Jurkat, Clone E6-1 (cell line): ENCODE data around the gene SNCA.

Experiments
- DNase-seq: peaks from one replicate; pipeline ENCODE4 v3.0.0-alpha.2; 2011; ENCODE audit warnings: low read depth, low spot score
- H3K4me3 ChIP-seq: 2 replicates; pipeline ENCODE4 v1.5.1; 2011; ENCODE audit warnings: mild to moderate bottlenecking, low read length, control low read depth, moderate library complexity

SNCA gene

GRCh38 chr4:89823416-89823815 lies 13.5 kb downstream of the SNCA start:
- H3K4me3 ChIP-seq = no peak overlapping the region
- no peak for DNase-seq

GRCh38 chr4:89821612-89822011 lies 15.3 kb downstream of the SNCA start:
- H3K4me3 ChIP-seq = no peak overlapping the region
- no peak for DNase-seq

- DNase-seq = no peak
- H3K4me3 ChIP-seq = no peak overlapping the region
These were observed 17.0 kb downstream of the SNCA start for GRCh38 chr4:89820010-89820409.

- no peak overlapping the region for H3K4me3 ChIP-seq
- DNase-seq = no peak
These were observed 22.6 kb downstream of the SNCA start for GRCh38 chr4:89814362-89814761.

- DNase-seq = no peak
These were observed 23.8 kb downstream of the SNCA start for GRCh38 chr4:89813197-89813596.

GRCh38 chr4:89807441-89808140 lies 29.4 kb downstream of the SNCA start:
- no peak for DNase-seq

More at GRCh38 chr4:89813197-89813596, 23.8 kb downstream of the SNCA start:
- no peak overlapping the region for H3K4me3 ChIP-seq

GRCh38 chr4:89805297-89805696 lies 31.7 kb downstream of the SNCA start:
- DNase-seq = no peak
- no peak overlapping the region for H3K4me3 ChIP-seq

More at GRCh38 chr4:89807441-89808140, 29.4 kb downstream of the SNCA start:
- H3K4me3 ChIP-seq = no peak overlapping the region

GRCh38 chr4:89803915-89804314 lies 33.0 kb downstream of the SNCA start:
- H3K4me3 ChIP-seq = no peak overlapping the region
- no peak for DNase-seq

GRCh38 chr4:89803036-89803435 lies 33.9 kb downstream of the SNCA start:
- DNase-seq = no peak
- H3K4me3 ChIP-seq = no peak overlapping the region

- no peak for DNase-seq
- H3K4me3 ChIP-seq = no peak overlapping the region
These were observed 36.3 kb downstream of the SNCA start for GRCh38 chr4:89800527-89801103.

GRCh38 chr4:89800012-89800516 lies 36.9 kb downstream of the SNCA start:
- no peak overlapping the region for H3K4me3 ChIP-seq
- no peak for DNase-seq

- no peak overlapping the region for H3K4me3 ChIP-seq
These were observed 37.9 kb downstream of the SNCA start for GRCh38 chr4:89799071-89799470.

GRCh38 chr4:89797117-89797516 lies 39.8 kb downstream of the SNCA start:
- DNase-seq = no peak

More at GRCh38 chr4:89799071-89799470, 37.9 kb downstream of the SNCA start:
- no peak for DNase-seq

GRCh38 chr4:89788206-89789072 lies 48.5 kb downstream of the SNCA start:
- DNase-seq = no peak
- no peak overlapping the region for H3K4me3 ChIP-seq

More at GRCh38 chr4:89797117-89797516, 39.8 kb downstream of the SNCA start:
- H3K4me3 ChIP-seq = no peak overlapping the region

- no peak for DNase-seq
- no peak overlapping the region for H3K4me3 ChIP-seq
These were observed 52.2 kb downstream of the SNCA start for GRCh38 chr4:89784686-89785231.

GRCh38 chr4:89781321-89781720 lies 55.6 kb downstream of the SNCA start:
- no peak for DNase-seq
- no peak overlapping the region for H3K4me3 ChIP-seq

- no peak for DNase-seq
- no peak overlapping the region for H3K4me3 ChIP-seq
These were observed 63.2 kb downstream of the SNCA start for GRCh38 chr4:89773805-89774204.

- H3K4me3 ChIP-seq = no peak overlapping the region
- DNase-seq = no peak
These were observed 67.1 kb downstream of the SNCA start for GRCh38 chr4:89769856-89770255.

GRCh38 chr4:89767924-89768323 lies 69.0 kb downstream of the SNCA start:
- no peak for DNase-seq

More at GRCh38 chr4:89767924-89768323, 69.0 kb downstream of the SNCA start:
- no peak overlapping the region for H3K4me3 ChIP-seq
